Natural killer cell treated with Interleukin-12 subunit alpha and Interleukin-12 subunit beta and Interleukin-15 and Interleukin-18, amount 100 ng/mL, for 72 hours (primary cell): ENCODE data around the gene B3GAT1. TPM values are rescaled to one million over a fixed set of nuclear protein-coding genes. Genes with fewer than 3 reads are reported as not detected.

Source experiments
- ATAC-seq, 2 donors: fragments of 150-1000 bp; cut with Tn5 transposase in 1 of 2; sonication (Bioruptor Pico), chemical (Tn5 transposase) in 1 of 2; 2 replicates each; pipeline ENCODE4 v1.10.0; 2021
- DNase-seq: peaks from one replicate; pipeline ENCODE4 v3.0.0; 2022; ENCODE audit warnings: low spot score
- H3K27ac Mint-ChIP-seq, 2 donors: 1 replicate in 1 of 2; 2 replicates in 1 of 2; pipeline ENCODE4 v1.8.0; 2022; ENCODE audit warnings: mixed read lengths in 2 of 2, mild to moderate bottlenecking in 1 of 2, moderate library complexity in 1 of 2
- H3K27me3 Mint-ChIP-seq, 2 donors: 1 replicate in 1 of 2; 2 replicates in 1 of 2; pipeline ENCODE4 v1.8.0; 2022; ENCODE audit warnings: mixed read lengths in 2 of 2
- H3K36me3 Mint-ChIP-seq: one replicate; pipeline ENCODE4 v1.8.0; 2022; ENCODE audit warnings: mixed read lengths
- H3K4me1 Mint-ChIP-seq, 2 donors: 1 replicate in 1 of 2; 2 replicates in 1 of 2; pipeline ENCODE4 v1.8.0; 2022; ENCODE audit warnings: low read depth in 2 of 2, mixed read lengths in 2 of 2, mild to moderate bottlenecking in 1 of 2
- H3K4me3 Mint-ChIP-seq: one replicate; pipeline ENCODE4 v1.8.0; 2022; ENCODE audit warnings: mixed read lengths
- H3K9me3 Mint-ChIP-seq: 2 replicates; pipeline ENCODE4 v1.8.0; 2022; ENCODE audit warnings: mixed read lengths
- total RNA-seq, 2 donors: library from RNA; stranded (reverse); gene quantifications; one replicate each; pipeline ENCODE4 v1.2.3, GENCODE V29; 2022

The B3GAT1 gene
- total RNA-seq, 2 donors from 2014 or later = 5.4 to 10.2 TPM

DNA sequence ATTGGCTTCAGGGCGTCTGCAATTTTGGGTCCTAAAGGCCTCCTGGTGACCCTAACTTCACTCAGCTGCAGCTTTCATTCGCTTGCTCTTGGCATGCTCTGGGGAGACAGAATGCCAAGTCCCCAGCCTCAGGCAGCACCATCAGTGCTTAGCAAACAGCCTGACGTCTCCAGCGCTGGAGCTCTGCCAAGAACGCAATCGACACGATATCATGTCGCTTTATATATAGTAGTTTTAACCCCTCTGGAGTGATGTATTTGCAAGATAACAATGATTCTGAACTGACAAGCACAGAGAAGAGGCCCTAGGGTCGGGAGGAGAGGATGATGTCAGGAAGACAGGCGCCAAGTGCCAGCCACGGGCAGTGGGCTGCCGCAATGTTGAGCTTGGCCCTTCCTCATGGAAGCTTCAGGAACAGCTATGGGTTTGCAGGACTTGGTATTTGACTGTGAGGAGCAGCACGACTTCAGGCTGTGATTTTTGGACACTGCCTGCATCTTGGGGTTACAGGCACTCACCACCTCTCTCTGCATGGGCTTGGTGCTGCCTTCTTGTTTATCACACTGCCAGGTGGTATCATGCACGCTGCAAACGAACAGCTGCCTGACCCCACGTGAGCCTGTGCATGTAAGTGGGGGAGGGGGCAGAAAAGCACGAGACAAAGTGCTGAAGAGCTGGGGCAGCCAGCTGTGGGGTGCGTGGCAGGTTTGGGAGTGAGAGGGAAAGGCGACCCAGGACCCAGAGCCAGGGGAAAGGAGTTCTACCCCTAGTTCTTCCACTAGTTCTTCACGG lies 26.1 kb downstream of the B3GAT1 start:
- ATAC-seq = no peak
- H3K9me3 Mint-ChIP-seq = no peaks in the 10 kb centered on the region
- H3K4me3 Mint-ChIP-seq = peak overlapping the region; percentile 64
- H3K27me3 Mint-ChIP-seq = no peaks in the 10 kb centered on the region
- H3K27ac Mint-ChIP-seq = no peak overlapping the region
- DNase-seq = no peak
- H3K4me1 Mint-ChIP-seq = peaks cover 44 to 54% of the 10 kb centered on the region in 2 donors
- H3K36me3 Mint-ChIP-seq = no peaks in the 10 kb centered on the region

DNA sequence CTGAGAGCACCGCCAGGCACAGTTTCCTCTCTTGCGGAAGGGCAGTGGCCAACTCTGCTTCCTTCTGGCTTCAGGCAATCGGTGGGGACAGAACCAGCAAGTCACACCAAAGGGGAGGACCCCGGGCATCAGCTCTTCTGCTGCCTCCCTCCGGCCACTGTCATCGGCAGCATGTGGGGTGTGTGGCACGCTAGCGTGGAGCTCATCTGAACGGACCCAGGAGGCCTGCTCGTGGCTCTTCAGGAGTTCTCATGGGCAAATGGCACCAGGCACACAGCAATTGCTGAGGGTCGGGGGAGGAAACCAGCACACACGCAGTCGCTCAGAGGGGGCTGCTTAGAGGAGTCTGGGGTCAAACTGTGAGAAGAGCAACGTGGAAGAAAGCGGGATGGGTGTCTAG lies 26.9 kb downstream of the B3GAT1 start:
- Mint-ChIP-seq H3K36me3 (no peaks in the 10 kb centered on the region), H3K4me3 (no peak overlapping the region), H3K9me3 (no peaks in the 10 kb centered on the region), H3K27me3 (no peaks in the 10 kb centered on the region), H3K4me1 (peaks cover 36 to 50% of the 10 kb centered on the region in 2 donors), H3K27ac (no peak overlapping the region)
- DNase-seq (no peak), ATAC-seq (no peak)

DNA sequence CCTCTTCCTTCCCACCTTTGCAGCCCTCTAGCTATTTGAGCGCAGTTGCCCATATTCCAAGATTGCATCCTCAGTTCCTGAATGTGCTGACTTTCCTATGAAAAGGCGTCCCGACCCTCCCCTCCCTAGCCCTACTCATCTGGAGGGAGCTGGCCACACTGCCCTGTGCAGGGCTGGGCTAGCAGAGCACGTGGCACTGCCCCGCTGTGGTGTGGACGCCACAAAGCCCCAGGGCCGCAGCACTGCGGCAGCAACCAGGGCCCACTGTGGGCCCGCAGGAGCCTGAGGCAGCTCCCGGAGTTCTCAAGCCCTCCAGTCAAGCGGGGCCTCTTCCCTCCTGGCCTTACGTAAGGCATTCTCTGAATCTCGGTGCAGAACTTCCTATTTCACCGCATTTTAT lies 27.6 kb downstream of the B3GAT1 start:
- Mint-ChIP-seq H3K27ac (no peak overlapping the region), H3K9me3 (no peaks in the 10 kb centered on the region), H3K27me3 (no peaks in the 10 kb centered on the region), H3K4me1 (peaks cover 33 to 43% of the 10 kb centered on the region in 2 donors), H3K36me3 (no peaks in the 10 kb centered on the region), H3K4me3 (no peak overlapping the region)
- DNase-seq (no peak), ATAC-seq (no peak)

DNA sequence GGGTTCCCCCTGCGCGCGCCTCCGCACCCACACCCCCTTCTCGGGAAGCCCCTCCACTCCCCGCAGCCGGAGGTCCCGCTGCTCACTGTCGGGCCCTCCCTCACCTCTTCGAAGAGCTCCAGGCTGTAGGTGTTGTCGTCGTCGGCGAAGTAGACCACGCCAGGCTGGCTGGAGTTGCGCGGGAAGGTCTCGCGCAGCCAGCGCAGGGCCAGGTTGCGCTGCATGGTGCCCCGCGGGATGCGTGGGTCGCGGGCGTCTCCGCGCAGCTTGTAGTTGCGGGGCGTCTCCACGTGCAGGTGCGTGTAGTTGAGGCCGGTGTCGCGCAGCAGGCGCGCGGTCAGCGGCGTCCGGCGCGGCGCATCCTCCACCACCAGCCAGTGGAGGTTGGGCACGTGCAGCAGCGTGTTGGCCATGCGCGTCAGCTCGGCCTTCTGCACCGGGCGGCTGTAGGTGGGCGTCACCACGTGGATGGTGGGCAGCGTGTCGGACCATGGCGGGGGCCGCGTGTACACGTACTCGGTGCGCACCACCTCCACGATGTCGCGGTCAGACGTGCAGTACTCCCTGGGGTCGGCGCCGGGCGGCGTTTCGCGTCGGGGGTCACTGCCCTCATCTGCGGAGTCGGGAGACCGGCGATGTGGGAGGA lies 28.3 kb downstream of the B3GAT1 start:
- H3K27ac Mint-ChIP-seq = no peak overlapping the region
- no peaks in the 10 kb centered on the region for H3K36me3 Mint-ChIP-seq
- DNase-seq (no peak), ATAC-seq (no peak)
- peaks cover 27 to 35% of the 10 kb centered on the region in 2 donors for H3K4me1 Mint-ChIP-seq
- no peaks in the 10 kb centered on the region for H3K27me3 Mint-ChIP-seq
- no peak overlapping the region for H3K4me3 Mint-ChIP-seq
- no peaks in the 10 kb centered on the region for H3K9me3 Mint-ChIP-seq

DNA sequence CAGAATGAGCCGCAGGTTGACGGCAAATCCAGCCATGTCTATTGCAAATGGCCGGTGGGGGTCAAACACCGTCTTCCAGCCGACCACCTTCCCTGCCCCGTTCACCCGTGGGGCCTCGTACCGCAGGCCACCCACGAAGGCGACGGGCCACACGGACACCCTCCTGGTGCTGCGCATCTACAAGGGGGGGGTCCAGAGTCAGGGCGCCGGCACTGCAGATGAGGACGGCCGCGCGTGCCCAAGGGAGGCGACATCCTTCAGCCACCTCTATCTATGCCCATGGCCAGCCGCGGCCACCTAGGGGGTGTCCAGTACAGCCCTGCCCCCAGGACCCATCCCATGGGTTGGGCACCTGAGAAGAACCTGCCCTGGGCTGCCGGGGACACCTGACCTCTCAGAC lies 29.2 kb downstream of the B3GAT1 start:
- Mint-ChIP-seq H3K9me3 (no peaks in the 10 kb centered on the region), H3K36me3 (no peaks in the 10 kb centered on the region), H3K4me1 (peaks cover 24 to 32% of the 10 kb centered on the region in 2 donors), H3K27ac (no peak overlapping the region), H3K27me3 (no peaks in the 10 kb centered on the region), H3K4me3 (no peak overlapping the region)
- ATAC-seq (no peak), DNase-seq (no peak)

DNA sequence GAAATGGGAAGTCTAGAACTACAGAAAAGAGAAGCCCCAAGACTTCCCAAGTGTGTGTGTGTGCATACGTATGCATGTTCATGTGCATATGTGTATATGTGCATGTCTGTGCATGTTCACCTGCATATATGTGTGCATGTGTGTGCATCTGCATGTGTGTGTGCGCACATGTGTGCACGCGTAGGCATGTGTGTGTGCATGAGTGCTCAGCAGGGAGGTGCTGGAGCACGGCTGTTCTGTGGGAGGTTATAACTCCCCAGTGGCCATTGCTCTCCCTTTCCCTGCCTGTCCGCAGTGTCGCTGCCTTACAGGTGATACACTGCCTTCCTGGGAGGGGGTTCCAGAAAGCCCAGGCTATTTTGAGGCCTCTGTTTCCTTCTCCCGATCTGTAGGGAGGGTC lies 29.8 kb downstream of the B3GAT1 start:
- Mint-ChIP-seq H3K9me3 (no peaks in the 10 kb centered on the region), H3K4me1 (peaks cover 21 to 26% of the 10 kb centered on the region in 2 donors), H3K27ac (no peak overlapping the region), H3K27me3 (no peaks in the 10 kb centered on the region), H3K4me3 (no peak overlapping the region), H3K36me3 (no peaks in the 10 kb centered on the region)
- no peak for ATAC-seq
- DNase-seq = no peak

DNA sequence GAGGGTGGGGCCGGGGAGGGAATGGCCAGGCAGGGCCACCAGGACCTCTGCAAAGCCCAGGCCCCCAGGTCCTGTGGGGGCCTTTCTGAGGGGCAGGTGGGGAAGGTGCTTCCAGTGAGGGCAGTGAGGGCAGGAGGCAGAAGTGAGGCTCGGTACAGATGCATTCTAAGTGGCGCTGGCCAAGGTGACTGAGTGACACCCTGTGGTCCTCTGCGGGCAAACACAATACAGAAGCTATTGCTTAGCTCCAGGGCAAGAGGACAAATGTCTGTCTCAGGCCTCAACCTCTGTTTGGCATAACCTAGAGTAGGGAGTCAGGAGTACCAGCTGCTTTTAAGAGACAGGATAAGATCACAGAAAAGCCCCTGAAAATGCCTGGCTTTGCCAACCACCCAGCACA lies 31.3 kb downstream of the B3GAT1 start:
- Mint-ChIP-seq H3K27me3 (no peaks in the 10 kb centered on the region), H3K27ac (no peak overlapping the region), H3K36me3 (no peaks in the 10 kb centered on the region), H3K9me3 (no peaks in the 10 kb centered on the region), H3K4me3 (no peak overlapping the region), H3K4me1 (peaks cover 6 to 12% of the 10 kb centered on the region in 2 donors)
- ATAC-seq = peak in 1 of 2 donors; percentile 4
- DNase-seq = no peak

DNA sequence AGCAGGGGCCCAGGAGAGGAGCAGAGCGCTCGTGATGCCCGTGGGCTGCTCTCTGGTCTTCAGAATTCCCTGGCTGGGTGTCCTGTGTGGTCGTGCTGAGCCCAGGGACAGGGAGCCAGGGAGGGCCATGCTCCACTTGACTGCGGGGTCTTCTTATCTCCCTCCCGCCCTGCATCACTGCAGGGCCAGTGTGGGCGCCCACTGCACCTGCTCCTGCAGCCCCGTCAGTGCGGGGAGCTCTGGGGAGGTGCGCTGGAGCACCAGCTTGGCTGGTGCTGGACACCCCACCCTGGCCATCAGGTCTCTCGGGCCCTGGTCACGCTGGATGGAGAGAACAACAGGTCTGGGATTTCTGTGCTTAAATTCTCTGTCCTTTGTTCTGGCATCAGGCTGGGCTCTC lies 31.8 kb downstream of the B3GAT1 start:
- Mint-ChIP-seq H3K4me1 (peaks cover 3 to 8% of the 10 kb centered on the region in 2 donors), H3K4me3 (no peak overlapping the region), H3K27ac (no peak overlapping the region), H3K36me3 (no peaks in the 10 kb centered on the region), H3K9me3 (no peaks in the 10 kb centered on the region), H3K27me3 (no peaks in the 10 kb centered on the region)
- DNase-seq (no peak), ATAC-seq (no peak)

DNA sequence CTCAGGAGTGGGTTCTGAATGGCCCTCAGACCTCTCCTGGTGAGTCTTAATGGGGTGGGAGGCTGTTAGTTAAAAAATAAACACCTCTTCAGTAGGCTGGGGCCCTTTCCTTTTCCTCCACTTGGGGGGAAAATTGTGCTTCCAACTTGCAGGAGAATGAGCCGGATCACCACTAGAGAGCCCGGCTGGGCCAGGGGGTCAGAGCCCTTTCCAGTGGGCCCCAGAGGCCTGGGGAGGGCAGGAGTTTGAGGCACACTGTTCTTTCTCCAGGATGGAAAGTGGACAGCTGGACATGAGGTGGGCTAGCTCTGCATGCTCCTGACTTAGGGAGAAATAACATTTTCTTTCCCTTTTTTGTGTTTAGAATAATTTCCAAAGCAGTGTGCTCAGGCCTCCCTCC lies 32.8 kb downstream of the B3GAT1 start:
- Mint-ChIP-seq H3K27ac (no peak overlapping the region), H3K4me1 (peaks cover 2 to 3% of the 10 kb centered on the region in 2 donors), H3K27me3 (no peaks in the 10 kb centered on the region), H3K9me3 (no peaks in the 10 kb centered on the region), H3K4me3 (no peak overlapping the region), H3K36me3 (no peaks in the 10 kb centered on the region)
- DNase-seq = no peak
- no peak for ATAC-seq

DNA sequence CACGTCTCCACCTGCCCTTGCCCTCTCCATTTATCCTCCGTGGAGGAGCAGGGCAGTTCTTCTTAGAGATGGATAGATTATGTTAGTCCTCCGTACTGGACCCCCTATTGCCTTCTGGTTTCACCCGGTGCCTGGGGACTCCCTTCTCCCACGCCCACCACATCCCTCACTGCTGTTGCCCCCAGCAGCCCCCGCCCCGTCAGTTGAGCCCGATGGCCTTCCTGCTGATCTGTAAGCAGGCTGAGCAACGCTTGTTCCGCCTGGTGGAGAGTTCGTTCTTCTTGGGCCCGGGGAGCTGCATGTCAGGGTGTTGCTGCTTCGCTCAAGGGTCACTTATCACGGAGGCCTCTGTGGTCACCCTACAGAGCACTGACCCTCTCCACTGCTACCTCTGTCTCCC lies 34.2 kb downstream of the B3GAT1 start:
- Mint-ChIP-seq H3K4me1 (peaks cover 2 to 3% of the 10 kb centered on the region in 2 donors), H3K27ac (no peak overlapping the region), H3K9me3 (no peaks in the 10 kb centered on the region), H3K36me3 (no peaks in the 10 kb centered on the region), H3K4me3 (no peak overlapping the region), H3K27me3 (no peaks in the 10 kb centered on the region)
- DNase-seq (no peak), ATAC-seq (no peak)

DNA sequence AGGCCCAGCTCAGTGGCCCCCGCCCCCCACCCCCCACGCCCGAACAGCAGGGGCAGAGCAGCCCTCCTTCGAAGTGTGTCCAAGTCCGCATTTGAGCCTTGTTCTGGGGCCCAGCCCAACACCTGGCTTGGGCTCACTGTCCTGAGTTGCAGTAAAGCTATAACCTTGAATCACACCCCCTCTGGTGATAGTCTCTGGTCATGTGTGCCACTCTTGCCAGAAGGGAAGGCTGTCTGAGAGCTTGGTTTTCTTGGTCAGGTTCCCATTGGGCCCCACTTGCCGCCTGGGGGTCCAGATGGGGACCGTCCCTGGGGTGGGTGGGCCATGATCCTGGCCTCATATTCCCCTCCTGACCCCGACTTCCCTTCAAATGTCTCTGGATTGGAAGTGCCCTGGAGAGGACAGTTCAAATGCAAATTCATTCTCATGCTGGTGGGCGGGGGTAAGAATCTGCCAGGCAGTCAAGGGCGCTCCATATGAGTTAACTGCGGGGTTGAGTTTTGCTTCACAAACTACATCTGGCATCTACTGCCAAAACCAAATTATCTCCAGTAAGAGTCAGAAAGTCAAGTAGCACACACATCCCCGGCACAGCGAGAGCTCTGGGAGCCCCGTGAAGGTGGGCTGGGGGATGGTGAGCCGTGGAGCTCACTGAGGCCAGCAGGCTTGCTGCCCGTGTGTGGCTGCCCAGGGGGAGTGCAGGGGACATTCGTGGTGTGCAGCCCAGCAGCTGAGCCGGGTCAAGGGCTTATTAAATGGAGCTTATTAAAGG lies 35.7 kb downstream of the B3GAT1 start:
- Mint-ChIP-seq H3K4me1 (peaks cover 0 to 5% of the 10 kb centered on the region in 2 donors), H3K9me3 (no peaks in the 10 kb centered on the region), H3K27ac (no peak overlapping the region), H3K36me3 (no peaks in the 10 kb centered on the region), H3K4me3 (no peak overlapping the region), H3K27me3 (no peaks in the 10 kb centered on the region)
- no peak for DNase-seq
- ATAC-seq = no peak

DNA sequence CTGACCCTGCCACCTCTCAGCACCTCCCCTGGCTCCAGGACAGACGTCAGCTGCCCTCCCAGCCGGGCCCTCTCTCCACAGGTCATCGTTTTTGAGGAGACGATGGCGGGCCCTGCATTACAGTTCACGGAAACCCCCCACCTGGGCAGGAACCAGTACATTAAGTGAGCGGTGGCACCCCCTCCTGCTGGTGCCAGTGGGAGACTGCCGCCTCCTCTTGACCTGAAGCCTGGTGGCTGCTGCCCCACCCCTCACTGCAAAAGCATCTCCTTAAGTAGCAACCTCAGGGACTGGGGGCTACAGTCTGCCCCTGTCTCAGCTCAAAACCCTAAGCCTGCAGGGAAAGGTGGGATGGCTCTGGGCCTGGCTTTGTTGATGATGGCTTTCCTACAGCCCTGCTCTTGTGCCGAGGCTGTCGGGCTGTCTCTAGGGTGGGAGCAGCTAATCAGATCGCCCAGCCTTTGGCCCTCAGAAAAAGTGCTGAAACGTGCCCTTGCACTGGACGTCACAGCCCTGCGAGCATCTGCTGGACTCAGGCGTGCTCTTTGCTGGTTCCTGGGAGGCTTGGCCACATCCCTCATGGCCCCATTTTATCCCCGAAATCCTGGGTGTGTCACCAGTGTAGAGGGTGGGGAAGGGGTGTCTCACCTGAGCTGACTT lies 37.0 kb downstream of the B3GAT1 start:
- Mint-ChIP-seq H3K4me1 (peaks cover 0 to 3% of the 10 kb centered on the region in 2 donors), H3K27ac (no peak overlapping the region), H3K9me3 (no peaks in the 10 kb centered on the region), H3K36me3 (no peaks in the 10 kb centered on the region), H3K27me3 (no peaks in the 10 kb centered on the region), H3K4me3 (no peak overlapping the region)
- DNase-seq (no peak), ATAC-seq (no peak)

DNA sequence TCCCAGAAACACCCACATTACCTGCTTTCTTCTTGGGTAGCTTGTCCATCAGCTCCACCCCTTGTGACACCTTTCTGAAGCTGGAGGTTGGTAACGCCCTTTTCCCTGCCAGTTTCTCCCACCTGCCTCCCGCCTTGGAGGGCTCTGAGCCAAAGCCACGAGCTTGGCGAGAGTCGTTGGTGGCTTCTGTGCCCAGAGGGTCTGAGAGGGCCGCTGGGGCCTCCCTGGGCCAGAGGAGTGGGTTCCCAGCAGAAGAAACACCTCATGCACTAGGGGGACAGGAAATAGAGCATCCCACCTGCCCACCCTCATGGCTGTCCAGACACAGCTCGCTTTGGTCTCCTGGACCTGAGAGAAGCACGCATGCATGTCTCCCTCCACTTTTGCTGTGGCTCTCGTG lies 37.9 kb downstream of the B3GAT1 start:
- Mint-ChIP-seq H3K36me3 (no peaks in the 10 kb centered on the region), H3K4me1 (peaks cover 0 to 3% of the 10 kb centered on the region in 2 donors), H3K27ac (no peak overlapping the region), H3K9me3 (no peaks in the 10 kb centered on the region), H3K27me3 (no peaks in the 10 kb centered on the region), H3K4me3 (no peak overlapping the region)
- DNase-seq (no peak), ATAC-seq (no peak)
